Measurements from ENCODE around the gene SLC2A14.
"Not testable (repeated sequence)": the region's sequence is repeated elsewhere in the genome, so short reads cannot be mapped to it uniquely, and the experiment has no call there.

Gene SLC2A14

GRCh38 chr12:7844116-7844515, 28.6 kb downstream of the SLC2A14 start:
- TF ChIP-seq SPI1 (IDR thresholded peaks at IDR 0.05; ENCODE audit: borderline replicate concordance, low read depth) (no peak), GABPA (IDR thresholded peaks at IDR 0.05; ENCODE audit: low read depth) (no peak), POLR2AphosphoS5 (IDR thresholded peaks at IDR 0.05; ENCODE audit: low read depth) (no peak), CTCF (IDR thresholded peaks at IDR 0.05; ENCODE audit: insufficient read depth, low read length) (no peak), REST (IDR thresholded peaks at IDR 0.05; ENCODE audit: insufficient replicate concordance, low read depth) (no peak)
- no peak for DNase-seq (ENCODE audit: low read depth in 1 of 2, low spot score in 1 of 2)
- H3K27me3 ChIP-seq (ENCODE audit: insufficient read depth, poor library complexity, severe bottlenecking) = no peaks in the 10 kb centered on the region
- no peak overlapping the region for H3K4me3 ChIP-seq (replicated peaks; ENCODE audit: insufficient read depth, low read length)
- peak overlapping the region; percentile 24 for H3K27ac ChIP-seq (replicated peaks)

GRCh38 chr12:7843583-7843982, 29.1 kb downstream of the SLC2A14 start:
- DNase-seq (ENCODE audit: low read depth in 1 of 2, low spot score in 1 of 2) = peak; percentile 14 to 17
- not testable (repeated sequence) for H3K4me3 ChIP-seq (replicated peaks; ENCODE audit: insufficient read depth, low read length); H3K27me3 ChIP-seq (ENCODE audit: insufficient read depth, poor library complexity, severe bottlenecking)
- H3K27ac ChIP-seq (replicated peaks) = peak overlapping the region; percentile 24

- not testable (repeated sequence) for H3K27me3 ChIP-seq (ENCODE audit: insufficient read depth, poor library complexity, severe bottlenecking); DNase-seq (ENCODE audit: low read depth in 1 of 2, low spot score in 1 of 2); H3K4me3 ChIP-seq (replicated peaks; ENCODE audit: insufficient read depth, low read length); H3K27ac ChIP-seq (replicated peaks)
Observed at GRCh38 chr12:7843149-7843548, 29.6 kb downstream of the SLC2A14 start.

GRCh38 chr12:7842444-7842843, 30.3 kb downstream of the SLC2A14 start:
- H3K27ac ChIP-seq (replicated peaks); DNase-seq (ENCODE audit: low read depth in 1 of 2, low spot score in 1 of 2); H3K27me3 ChIP-seq (ENCODE audit: insufficient read depth, poor library complexity, severe bottlenecking); H3K4me3 ChIP-seq (replicated peaks; ENCODE audit: insufficient read depth, low read length): not testable (repeated sequence)

- not testable (repeated sequence) for H3K27me3 ChIP-seq (ENCODE audit: insufficient read depth, poor library complexity, severe bottlenecking); H3K4me3 ChIP-seq (replicated peaks; ENCODE audit: insufficient read depth, low read length); DNase-seq (ENCODE audit: low read depth in 1 of 2, low spot score in 1 of 2); H3K27ac ChIP-seq (replicated peaks)
Observed at GRCh38 chr12:7839848-7840247, 32.9 kb downstream of the SLC2A14 start.

- not testable (repeated sequence) for H3K27ac ChIP-seq (replicated peaks); H3K4me3 ChIP-seq (replicated peaks; ENCODE audit: insufficient read depth, low read length); H3K27me3 ChIP-seq (ENCODE audit: insufficient read depth, poor library complexity, severe bottlenecking); DNase-seq (ENCODE audit: low read depth in 1 of 2, low spot score in 1 of 2)
Observed at GRCh38 chr12:7839226-7839625, 33.5 kb downstream of the SLC2A14 start.

- H3K27me3 ChIP-seq (ENCODE audit: insufficient read depth, poor library complexity, severe bottlenecking) = no peaks in the 10 kb centered on the region
- peak overlapping the region; percentile 24 for H3K27ac ChIP-seq (replicated peaks)
- TF ChIP-seq REST (IDR thresholded peaks at IDR 0.05; ENCODE audit: insufficient replicate concordance, low read depth) = no peak
- TF ChIP-seq POLR2AphosphoS5 (IDR thresholded peaks at IDR 0.05; ENCODE audit: low read depth) = 0 out of 2 replicates have a peak, but pooled peaks have one; percentile 21
- H3K4me3 ChIP-seq (replicated peaks; ENCODE audit: insufficient read depth, low read length) = no peak overlapping the region
- peak; percentile 77 to 87 for DNase-seq (ENCODE audit: low read depth in 1 of 2, low spot score in 1 of 2)
Observed at GRCh38 chr12:7837366-7837765, 35.3 kb downstream of the SLC2A14 start.
